WTC11 (cell line): ENCODE measurements around the gene MRGPRF.
"Not testable (repeated sequence)": the region's sequence is repeated elsewhere in the genome, so short reads cannot be mapped to it uniquely, and the experiment has no call there.

Source experiments
- CTCF ChIP-seq: fragments of 200-600 bp; IDR thresholded peaks from 2 replicates; pipeline ENCODE4 v1.8.0; 2022; ENCODE audit warnings: antibody characterized with exemption
- E2F4 ChIP-seq: sonication (generic); formaldehyde crosslinking; IDR thresholded peaks from 2 replicates; pipeline ENCODE4 v1.8.1; 2022; ENCODE audit warnings: low read depth, mild to moderate bottlenecking, moderate library complexity, missing genetic modification reagents, borderline replicate concordance
- JUN ChIP-seq: sonication (generic); formaldehyde crosslinking; IDR thresholded peaks from 2 replicates; pipeline ENCODE4 v1.8.0; 2023; ENCODE audit warnings: mild to moderate bottlenecking, missing genetic modification reagents
- NFE2L1 ChIP-seq: sonication (generic); formaldehyde crosslinking; IDR thresholded peaks from 2 replicates; pipeline ENCODE4 v1.8.1; 2023; ENCODE audit warnings: missing genetic modification reagents
- RELA ChIP-seq: sonication (generic); formaldehyde crosslinking; IDR thresholded peaks from 2 replicates; pipeline ENCODE4 v1.8.1; 2022; ENCODE audit warnings: missing genetic modification reagents, mild to moderate bottlenecking, borderline replicate concordance
- STAT6 ChIP-seq: sonication (generic); formaldehyde crosslinking; conservative IDR thresholded peaks from 2 replicates; pipeline ENCODE4 v1.8.1; 2023; ENCODE audit warnings: mild to moderate bottlenecking, low read depth, missing genetic modification reagents, moderate library complexity
- USF1 ChIP-seq: sonication (generic); formaldehyde crosslinking; IDR thresholded peaks from 2 replicates; pipeline ENCODE4 v1.8.0; 2022; ENCODE audit warnings: mild to moderate bottlenecking, missing genetic modification reagents

GRCh38 chr11:68973706-68974105 is 39.3 kb downstream of the MRGPRF start:
- TF ChIP-seq CTCF; USF1 (CRISPR knock-in tag); E2F4; NFE2L1; STAT6 (CRISPR knock-in tag); RELA (CRISPR knock-in tag); JUN (CRISPR knock-in tag): not testable (repeated sequence)
